HG03575 (cell line): ENCODE measurements around the gene ANK2.

ENCODE experiments used
- ATAC-seq: cut with Tn5 transposase; IDR thresholded peaks from one replicate; pipeline ENCODE4 v1.9.1; 2021; ENCODE audit not compliant: unreplicated experiment, insufficient number of reproducible peaks, low FRiP score; ENCODE audit errors: extremely low read depth

ANK2 gene

DNA sequence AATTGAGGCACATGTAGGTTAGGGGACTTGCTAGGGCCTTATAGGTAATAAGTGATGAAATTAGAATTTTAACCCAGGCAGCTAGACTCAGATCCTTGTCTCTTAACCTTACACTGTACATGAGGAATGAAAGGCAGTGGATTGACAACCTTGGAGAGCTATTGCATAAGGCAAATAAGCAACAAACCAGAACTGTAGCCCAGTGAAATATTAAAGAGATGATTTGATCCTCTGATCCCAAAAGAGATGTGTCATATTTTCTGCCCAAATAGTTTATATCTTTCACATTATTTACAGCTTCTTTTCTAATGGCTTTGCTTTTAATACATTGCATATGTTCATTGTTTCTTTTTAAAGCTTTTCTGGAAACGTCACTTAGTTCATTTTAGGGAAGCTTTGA, 252.6 kb downstream of the ANK2 start:
- ATAC-seq, result no peak

DNA sequence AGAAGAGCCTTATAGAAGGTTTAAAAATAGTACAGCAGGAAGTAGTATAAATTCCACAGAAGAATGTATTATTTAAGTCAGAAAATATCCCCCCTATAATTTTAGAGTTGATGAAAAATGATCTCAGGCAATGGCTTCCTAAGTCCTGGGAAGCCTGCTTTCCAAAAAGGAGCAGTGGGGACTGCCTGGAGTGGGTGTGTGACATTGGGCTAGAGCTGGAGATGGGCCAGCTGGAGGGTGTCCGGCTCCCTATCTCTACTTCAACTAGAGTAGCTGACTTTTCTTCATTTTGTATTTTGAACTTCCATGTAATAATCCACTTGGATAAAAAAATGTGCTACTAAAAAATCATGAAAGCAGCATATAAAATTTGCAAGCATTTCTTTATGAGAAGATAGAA, 253.9 kb downstream of the ANK2 start:
- no peak for ATAC-seq

DNA sequence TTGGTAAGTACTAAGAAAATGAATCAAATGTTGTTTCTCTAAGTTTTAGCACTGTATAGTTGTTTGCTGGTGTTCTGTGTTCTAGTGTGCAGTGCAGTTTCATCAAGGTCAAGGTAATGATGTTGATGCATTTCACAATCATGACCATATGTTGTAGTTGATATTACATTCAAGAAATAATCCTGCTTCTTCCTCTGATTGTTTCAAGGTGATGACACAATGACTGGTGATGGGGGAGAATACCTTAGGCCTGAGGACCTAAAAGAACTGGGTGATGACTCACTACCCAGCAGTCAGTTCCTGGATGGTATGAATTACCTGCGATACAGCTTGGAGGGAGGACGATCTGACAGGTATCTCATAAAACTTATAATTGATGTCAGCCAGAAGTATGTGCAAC, 261.6 kb downstream of the ANK2 start:
- ATAC-seq, result no peak

DNA sequence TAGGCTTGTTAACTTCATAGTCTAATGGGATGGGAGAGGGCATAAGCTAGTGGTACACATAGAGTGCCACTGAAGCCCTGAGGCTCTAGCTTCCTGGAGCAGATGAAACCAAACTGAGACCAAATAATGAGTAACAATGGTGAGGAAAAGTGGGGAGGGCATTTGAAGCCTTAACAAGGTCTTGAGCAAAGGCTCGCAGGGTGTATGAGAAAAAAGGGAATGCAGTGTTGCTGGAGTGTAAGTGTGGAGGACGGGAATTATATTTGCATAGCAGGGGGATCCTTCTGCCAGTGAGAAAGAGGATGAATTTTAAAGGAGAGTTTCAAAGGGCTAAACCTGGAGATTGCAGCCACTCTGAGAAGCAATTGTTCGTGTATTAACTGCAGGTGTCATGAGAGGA, 263.1 kb downstream of the ANK2 start:
- ATAC-seq, result no peak

DNA sequence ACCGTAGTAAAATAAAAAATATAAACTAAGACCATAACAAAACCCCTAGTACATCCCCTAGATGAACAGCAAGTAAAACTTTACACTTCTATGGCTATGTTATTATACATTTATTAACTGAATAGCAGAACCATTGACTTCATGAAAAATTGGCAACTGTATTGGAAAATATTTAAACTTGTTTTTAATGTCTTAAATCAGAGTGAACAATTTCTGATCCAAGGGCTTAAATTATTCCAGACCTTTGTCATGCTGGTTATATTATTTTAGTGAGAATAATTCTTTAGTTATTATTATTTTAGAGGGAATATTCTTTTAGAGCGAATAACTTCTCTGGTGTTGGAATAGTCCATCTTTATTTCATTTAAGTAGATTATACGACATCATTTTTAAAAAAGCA, 265.0 kb downstream of the ANK2 start:
- ATAC-seq, result no peak

DNA sequence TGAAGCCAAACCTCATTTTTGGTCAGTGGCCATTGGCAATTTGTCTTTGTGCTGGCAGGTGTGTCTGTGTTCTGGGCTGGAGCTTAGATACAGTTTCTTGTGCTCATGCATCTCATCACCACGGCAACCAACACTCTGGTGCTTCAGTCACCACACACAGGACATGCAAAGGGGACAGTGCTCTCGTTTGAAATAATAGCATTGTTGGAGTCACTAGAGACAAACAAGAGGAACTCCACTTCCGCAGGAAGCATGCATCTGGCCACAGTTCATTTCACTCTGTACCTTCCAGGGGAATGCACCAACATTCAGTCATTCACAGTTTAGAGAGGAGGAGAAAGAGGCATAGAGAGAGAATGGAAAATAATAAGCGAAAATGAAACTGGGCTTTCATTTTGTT, 267.4 kb downstream of the ANK2 start:
- ATAC-seq, result peak; percentile 95

DNA sequence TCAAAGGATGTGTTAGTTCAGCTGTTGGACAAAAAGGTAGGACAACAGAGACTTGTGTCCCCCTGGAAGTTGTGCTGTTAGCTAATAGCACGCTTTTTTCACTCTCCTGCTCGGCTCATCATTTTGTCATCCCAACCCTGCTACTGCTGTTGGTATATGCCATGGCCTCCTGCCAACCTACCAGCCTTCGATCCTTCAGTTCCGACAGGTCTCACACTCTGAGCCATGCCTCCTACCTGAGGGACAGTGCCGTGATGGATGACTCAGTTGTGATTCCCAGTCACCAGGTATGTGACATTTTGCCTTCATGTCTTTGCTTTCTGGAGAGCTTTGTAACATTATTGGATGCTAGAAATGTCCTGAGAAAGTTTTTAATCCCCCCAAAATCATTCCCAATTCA, 268.1 kb downstream of the ANK2 start:
- ATAC-seq, result no peak

DNA sequence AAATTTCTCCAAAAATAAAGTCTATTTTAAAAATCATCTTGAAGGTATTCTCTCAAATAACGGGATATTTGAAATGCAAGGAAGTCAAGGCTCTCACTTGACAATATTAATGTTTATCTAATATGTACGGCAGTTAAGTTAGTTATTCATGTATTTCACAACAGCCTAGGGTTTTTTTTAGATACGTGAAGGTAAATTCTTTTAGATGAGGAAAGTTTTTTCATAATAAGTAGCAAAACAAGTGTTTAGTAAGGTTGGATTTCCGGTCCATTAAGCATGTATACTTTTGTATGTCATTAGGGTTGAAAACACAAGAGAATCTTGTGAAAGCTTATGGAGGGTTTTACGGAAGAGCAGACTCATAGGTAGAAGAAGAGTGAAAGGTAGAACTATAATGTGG, 273.3 kb downstream of the ANK2 start:
- ATAC-seq, result no peak

DNA sequence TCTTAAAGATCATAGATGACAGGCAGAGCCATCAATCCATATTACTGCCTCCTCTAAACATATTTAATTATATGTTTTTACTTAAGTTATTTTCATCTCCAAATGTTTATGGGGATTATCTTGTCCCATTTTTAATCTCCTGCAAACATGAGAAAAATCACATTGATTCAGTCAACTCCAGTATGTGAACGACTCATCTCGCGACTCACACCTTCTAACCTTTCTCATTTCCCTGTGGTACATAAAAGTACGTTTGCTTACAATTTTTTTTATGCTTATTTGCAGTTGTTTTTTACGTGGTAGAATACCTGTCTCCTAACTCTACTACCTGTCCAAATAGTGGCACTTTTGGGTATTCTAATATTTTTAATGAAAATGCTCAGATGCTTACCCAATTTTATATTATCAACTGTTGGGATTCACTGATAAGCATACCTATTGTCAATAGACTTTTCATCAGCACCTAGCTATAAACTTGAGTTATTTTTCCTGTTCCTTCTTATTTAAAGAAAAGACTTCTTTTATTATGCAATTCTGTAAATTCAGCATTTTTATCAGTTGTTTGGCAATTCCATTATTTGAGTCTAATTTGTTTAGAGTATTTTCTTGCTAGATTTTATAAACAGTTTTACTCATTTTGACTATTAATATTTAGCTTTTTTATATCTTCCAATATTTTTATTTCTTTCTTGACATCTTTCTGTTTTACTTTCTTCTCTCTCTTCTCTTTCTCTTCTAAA, 276.6 kb downstream of the ANK2 start:
- no peak for ATAC-seq

DNA sequence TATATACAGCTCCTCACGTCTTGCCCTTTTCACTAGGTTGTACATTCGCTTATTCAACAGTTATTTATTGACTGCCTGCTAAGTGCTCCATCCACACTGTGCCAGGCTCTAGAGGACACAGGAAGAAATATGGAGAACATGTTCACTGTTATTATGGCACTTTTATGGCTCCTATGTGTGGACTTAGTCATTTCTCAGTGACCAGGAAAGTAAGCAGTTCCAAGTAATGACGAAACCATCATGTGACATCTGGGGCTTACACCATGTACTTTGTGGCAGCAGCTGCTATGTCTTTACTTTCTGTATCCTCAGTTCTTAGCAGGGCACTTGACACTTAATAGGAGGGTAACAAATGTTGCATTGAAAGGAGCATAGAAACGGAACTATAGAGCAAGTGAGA, 278.0 kb downstream of the ANK2 start:
- no peak for ATAC-seq

DNA sequence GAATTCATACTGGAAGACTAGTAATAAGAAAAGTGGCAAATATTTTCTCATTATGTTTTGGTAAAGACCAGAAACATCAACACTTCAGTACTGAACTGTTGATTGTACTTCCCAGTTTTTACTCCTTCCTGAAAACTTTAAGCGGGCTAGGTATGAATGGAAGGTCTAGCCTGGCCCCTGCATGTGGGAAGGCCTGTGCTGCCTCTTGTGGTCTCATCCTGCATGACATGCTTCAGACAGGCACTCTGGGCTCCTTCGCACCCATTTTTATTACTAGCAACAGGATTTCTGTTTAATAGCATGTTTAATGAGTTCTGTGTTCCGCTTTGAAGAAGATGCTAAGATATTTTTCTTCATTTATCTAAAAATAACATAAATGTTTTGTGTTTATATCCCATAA, 279.1 kb downstream of the ANK2 start:
- no peak for ATAC-seq

DNA sequence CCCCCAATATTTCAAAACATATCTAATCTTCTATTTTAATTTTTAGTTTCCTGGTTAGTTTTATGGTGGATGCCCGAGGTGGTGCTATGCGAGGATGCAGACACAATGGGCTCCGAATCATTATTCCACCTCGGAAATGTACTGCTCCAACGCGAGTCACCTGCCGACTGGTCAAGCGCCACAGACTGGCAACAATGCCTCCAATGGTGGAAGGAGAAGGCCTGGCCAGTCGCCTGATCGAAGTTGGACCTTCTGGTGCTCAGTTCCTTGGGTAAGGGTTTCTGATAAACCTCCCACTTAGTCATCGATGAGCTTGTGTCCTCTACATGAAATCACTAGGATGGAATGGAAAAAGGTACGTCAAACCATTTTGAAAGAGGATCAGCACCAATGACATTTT, 280.7 kb downstream of the ANK2 start:
- no peak for ATAC-seq

DNA sequence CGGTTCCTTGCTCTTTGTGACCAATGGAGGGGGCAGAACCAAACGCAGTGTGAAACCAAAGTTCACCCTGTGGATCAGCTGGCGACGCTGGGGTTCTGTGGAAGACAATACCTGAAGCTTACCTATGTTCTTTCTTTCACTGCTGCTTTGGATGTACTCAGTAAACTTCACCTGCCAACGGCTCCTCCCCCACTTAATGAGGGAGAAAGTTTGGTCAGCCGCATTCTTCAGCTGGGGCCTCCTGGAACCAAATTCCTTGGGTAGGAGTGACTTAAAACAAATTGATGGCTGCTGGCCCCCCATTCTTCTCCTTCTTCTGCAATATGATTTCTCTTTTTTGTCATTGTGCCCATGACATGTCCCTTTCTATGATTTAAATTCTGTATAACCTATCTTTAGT, 282.4 kb downstream of the ANK2 start:
- no peak for ATAC-seq

DNA sequence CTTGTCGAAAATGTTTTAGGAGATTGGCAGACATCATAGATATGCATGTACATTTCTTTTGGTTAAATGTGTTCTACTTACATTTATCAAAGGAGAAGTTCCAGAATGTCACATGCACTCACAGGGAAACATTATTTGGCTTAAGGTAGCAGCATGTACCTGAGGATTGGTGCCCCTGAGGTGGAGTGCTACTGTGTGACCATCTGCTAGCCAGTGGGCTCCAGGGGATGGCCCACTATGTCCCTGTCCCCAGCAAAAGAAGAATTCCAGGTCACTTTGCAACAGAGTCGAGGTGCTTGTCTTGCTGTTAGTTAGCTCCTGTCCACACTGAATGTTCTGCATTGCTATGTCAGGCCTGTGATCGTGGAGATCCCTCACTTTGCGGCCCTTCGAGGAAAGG, 283.2 kb downstream of the ANK2 start:
- ATAC-seq, result no peak

DNA sequence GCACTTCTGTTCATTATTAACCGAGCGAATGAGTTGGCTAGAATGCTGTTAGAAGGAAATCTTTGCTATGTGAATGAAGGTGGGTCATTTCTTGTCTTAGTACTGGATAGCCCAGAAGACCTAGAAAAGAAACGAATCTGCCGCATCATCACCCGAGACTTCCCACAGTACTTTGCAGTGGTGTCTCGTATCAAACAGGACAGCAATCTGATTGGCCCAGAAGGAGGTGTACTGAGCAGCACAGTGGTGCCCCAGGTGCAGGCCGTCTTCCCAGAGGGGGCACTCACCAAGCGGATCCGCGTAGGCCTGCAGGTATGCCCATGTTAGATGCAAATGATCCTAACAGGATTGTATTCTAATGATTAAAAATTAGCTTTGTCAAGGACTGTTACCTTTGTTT, 286.3 kb downstream of the ANK2 start:
- no peak for ATAC-seq

DNA sequence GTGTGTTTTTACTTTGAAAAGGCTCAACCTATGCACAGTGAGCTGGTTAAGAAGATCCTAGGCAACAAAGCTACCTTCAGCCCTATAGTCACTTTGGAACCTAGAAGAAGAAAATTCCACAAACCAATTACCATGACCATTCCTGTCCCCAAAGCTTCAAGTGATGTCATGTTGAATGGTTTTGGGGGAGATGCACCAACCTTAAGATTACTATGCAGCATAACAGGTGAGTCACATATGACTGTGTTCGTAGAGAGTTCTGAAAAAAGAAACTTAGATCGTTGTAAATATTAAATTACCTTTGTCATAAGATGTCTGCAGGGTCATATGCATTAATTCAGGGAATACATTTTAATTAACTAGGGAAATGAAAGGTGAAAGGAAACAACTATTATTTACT, 287.1 kb downstream of the ANK2 start:
- no peak for ATAC-seq

DNA sequence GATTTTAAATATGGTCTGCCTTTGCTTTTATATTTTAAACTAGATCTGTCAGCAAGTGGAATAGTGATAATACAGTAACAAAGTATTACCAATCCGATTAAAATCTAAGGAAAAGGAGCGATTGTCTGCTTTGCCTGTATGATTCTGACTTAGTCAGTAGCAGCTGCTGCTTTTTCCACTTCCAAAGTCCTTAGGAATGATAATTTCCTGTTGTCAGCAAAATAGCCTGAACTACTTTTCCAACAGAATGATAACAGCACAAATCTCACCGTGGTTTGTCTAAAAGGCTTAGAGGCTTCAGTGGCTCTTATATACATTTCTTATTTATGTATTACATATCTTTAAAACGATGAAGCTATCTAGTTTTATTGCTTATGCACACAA, 290.0 kb downstream of the ANK2 start:
- no peak for ATAC-seq

DNA sequence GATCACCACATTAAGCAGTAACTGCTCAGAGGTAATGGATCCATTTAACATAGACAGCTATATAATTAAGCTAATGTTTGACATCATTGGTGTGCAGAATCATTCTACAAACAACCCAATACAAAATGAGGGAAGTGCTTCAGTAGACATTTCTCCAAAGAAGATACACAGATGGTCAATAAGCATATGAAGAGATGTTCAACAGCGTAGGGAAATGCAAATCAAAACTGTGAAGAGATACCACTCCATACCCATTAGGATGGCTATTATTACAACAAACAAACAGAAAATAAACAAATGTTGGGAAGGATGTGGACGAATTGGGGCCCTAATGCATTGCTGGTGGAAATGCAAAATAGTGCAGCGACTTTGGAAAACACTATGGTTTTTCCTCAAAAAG, 294.6 kb downstream of the ANK2 start:
- ATAC-seq, result no peak

DNA sequence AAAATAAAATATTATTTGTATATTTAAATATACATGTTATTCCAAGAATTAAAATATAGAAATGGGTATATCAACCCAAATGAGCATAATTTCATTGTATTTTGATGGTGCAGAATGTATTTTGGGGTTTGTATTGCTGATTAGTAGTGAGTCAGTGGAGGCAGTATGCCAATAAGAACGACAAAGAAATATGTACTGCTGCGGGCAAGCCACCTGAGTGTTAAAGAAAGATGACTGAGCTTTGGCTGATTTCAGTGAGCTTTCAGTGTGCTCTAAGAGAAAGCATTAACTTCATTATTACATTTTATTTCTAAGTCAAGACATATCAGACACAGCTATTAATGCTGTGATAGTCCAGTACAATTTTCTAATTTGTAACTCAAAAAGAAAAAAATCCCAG, 297.8 kb downstream of the ANK2 start:
- no peak for ATAC-seq

DNA sequence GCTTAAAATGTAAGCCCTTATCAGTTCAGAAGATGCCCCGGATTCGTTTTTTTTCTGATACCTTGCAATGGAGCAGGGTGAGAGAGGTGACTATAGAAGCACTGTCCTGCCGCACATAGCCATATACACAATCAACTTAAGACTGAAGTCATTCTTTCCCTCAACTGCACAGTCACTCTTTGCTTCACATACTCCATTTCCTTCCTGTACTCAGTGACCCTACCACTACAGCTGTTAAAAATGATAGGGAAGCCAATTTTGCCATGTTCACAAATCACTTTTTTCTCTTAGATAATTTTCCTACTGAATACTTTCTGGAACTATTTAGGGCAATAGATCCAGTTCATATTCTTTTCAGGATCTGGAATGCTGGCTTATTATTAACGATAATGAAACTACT, 300.0 kb downstream of the ANK2 start:
- no peak for ATAC-seq

DNA sequence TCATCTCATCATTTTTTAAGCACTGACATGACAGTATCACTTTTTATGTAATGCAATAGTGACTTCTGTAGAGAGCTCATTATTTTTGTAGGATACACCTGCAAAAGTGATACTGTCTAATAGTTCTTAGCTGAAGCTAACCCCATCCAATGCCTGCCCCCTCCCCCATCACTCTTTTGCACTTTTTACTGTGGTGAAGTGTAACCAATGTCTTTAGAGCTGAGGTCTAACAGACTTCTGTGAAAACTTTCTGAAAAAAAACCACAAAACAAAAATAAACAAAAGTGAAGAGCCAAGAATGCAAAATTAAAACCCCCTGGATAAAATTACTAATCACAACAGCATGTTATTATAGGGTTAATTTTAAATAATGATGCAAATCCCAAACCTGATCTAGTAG, 301.1 kb downstream of the ANK2 start:
- ATAC-seq, result no peak
